Activated CD8-positive, alpha-beta memory T cell treated with anti-CD3 and anti-CD28 coated beads for 24 hours (primary cell): ENCODE results near the gene EHMT2.
"Not testable (repeated sequence)": the region's sequence is repeated elsewhere in the genome, so short reads cannot be mapped to it uniquely, and the experiment has no call there.

ENCODE experiments used
- DNase-seq: peaks from one replicate; pipeline ENCODE4 v3.0.0-alpha.2; 2020

Gene EHMT2

DNA sequence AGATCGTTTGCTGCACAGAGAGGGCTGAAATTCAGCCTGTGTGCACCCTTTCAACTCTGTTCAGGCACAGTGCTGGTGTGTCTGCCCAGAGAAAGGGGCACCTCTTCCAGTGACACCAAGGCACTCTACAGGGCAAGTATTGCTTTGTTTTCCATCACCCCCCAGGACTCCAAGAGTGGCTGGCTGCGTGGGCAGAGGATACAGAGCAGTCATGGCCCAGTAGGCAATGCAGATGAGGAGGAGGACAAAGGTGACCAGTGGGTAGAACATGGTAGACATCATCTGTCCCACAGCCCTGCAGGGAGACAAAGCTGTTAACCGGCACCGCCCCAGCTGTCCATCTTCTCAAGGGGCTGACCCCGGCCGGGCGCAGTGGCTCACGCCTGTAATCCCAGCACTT lies 28.2 kb downstream of the EHMT2 start:
- no peak for DNase-seq

GRCh38 chr6:31868658-31868971 lies 28.9 kb downstream of the EHMT2 start:
- not testable (repeated sequence) for DNase-seq

- DNase-seq = no peak
Measured at GRCh38 chr6:31865205-31866118, 32.0 kb downstream of the EHMT2 start.

DNA sequence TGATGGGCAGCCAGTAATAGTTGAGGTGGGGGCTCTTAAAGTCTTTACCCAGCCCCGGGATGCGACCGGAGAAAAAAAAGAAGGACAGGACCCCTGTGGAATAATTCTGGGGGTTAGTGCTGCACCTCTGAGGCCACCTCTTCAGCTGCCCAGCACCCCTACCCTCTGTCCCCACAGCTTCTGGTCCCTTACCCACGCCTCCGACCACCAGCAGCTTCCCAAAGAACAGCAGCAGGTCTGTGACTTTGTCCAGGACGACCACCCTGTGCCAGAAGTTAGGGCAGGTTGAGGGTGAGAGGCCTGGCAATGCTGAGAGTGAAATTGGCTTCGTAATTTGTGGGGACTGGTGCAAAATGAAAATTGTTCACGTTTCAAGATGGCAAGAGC lies 32.7 kb downstream of the EHMT2 start:
- no peak for DNase-seq

DNA sequence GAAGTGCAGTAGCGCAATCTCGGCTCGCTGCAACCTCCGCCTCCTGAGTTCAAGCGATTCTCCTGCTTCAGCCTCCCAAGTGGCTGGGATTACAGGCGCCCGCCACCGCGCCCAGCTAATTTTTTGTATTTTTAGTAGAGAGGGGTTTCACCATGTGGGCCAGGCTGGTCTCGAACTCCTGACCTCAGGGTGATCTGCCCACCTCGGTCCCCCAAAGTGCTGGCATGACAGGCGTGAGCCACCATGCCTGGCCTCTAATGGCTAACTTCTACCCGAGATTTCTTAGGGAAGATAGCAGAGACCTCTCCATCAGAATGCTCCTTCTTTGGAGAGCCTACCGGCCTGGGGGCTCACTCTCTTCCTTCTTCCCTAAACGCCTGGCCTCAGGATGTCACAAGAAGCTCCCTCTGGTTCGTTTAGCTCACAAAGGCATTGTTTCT lies 33.4 kb downstream of the EHMT2 start:
- DNase-seq = peak; percentile 70

GRCh38 chr6:31862344-31863235 lies 34.9 kb downstream of the EHMT2 start, which contains the start of gene NEU1:
Gene NEU1 (minus strand): TSS chr6:31862821. CDS start chr6:31862776, 45 bp downstream.
- DNase-seq = peak; percentile 97

GRCh38 chr6:31861919-31862343 lies 35.6 kb downstream of the EHMT2 start:
- no peak for DNase-seq

DNA sequence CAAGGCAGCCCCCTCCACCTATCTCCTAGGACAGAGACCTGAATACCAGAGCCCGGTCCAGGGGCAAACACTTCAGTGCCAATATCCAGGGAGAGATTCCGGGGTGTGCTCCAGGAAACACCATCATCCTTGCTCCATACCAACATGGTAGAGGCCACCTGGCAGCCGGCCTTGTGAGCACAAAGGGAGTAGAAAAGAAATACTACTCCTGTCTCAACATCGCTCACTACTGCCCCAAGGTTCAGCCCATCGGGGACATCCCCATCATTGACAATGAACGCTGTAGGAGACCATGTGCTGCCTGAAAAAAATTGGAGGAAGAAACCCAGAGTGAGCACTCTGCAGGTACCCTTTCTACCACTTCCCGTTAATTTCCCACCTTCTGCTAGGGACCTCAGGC lies 36.3 kb downstream of the EHMT2 start:
- no peak for DNase-seq

- no peak for DNase-seq
Measured at GRCh38 chr6:31860349-31860748, 37.1 kb downstream of the EHMT2 start.

- DNase-seq = no peak
Measured at GRCh38 chr6:31859923-31860322, 37.6 kb downstream of the EHMT2 start.

DNA sequence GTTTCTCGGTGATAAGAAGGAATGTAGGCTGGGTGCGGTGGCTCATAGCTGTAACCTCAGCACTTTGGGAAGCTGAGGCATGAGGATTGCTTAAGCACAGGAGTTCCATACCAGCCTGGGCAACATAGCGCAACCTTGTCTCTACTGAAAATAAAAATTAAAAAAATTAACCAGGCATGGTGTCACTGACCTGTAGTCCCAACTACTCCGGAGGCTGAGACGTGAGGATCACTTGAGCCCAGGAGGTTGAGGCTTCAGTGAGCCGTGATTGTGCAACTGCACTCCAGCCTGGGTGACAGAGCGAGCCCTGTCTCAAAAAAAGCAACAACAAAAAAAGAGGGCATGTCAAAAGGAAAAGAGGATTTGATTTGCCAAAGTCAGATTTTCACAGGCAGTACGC lies 38.8 kb downstream of the EHMT2 start:
- no peak for DNase-seq

GRCh38 chr6:31857774-31858173 lies 39.7 kb downstream of the EHMT2 start:
- DNase-seq = not testable (repeated sequence)

DNA sequence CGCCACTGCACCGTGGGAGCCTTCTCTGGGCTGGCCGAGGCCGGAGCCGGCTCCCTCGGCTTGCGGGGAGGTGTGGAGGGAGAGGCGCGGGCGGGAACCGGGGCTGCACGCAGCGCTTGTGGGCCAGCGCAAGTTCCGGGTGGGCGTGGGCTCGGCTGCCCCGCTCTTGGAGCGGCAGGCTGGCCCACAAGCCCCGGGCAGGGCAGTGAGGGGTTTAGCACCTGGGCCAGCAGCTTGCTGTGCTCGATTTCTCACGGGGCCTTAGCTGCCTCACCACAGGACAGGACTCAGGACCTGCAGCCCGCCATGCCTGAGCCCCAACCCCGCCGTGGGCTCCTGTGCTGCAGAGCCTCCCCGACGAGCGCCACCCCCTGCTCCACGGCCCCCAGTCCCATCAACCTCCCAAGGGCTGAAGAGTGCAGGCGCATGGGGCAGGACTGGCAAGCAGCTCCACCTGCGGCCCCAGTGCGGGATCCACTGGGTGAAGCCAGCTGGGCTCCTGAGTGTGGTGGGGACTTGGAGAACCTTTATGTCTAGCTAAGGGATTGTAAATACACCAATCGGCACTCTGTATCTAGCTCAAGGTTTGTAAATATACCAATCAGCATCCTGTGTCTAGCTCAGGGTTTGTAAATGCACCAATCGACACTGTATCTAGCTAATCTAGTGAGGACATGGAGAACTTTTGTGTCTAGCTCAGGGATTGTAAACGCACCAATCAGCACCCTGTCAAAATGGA lies 45.3 kb downstream of the EHMT2 start:
- not testable (repeated sequence) for DNase-seq

GRCh38 chr6:31851485-31851832 lies 46.0 kb downstream of the EHMT2 start:
- no peak for DNase-seq

DNA sequence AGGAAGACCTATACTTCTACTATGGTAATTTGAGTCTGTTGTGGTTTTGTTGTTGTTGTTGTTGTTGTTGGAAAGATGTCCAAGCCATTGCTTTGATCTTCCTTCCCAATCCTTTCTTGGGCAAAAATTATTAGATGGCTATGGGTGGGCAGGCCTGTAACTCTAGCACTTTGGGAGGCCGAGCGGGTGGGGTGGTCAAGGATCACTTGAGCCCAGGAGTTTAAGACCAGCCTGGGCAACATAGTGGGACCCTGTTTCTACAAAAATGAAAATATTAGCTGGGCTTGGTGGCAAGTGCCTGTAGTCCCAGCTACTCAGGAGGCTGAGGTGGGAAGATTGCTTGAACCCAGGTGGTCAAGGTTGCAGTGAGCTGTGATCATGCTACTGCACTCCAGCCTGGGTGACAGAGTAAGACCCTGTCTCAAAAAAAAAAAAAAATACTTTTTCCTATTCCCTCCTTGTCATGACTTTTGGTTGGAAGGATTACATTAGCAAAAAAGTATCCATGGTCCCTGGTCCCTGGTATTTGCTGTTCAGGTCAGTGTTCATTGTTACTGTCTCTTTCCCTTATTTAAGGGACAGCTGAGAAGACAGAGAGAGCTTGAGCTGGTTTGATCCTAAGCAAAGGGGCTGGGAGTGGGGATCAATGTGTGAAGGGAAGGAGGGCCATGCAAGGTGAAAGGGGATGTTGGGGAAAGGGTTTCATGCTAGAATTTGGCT lies 46.6 kb downstream of the EHMT2 start:
- no peak for DNase-seq

DNA sequence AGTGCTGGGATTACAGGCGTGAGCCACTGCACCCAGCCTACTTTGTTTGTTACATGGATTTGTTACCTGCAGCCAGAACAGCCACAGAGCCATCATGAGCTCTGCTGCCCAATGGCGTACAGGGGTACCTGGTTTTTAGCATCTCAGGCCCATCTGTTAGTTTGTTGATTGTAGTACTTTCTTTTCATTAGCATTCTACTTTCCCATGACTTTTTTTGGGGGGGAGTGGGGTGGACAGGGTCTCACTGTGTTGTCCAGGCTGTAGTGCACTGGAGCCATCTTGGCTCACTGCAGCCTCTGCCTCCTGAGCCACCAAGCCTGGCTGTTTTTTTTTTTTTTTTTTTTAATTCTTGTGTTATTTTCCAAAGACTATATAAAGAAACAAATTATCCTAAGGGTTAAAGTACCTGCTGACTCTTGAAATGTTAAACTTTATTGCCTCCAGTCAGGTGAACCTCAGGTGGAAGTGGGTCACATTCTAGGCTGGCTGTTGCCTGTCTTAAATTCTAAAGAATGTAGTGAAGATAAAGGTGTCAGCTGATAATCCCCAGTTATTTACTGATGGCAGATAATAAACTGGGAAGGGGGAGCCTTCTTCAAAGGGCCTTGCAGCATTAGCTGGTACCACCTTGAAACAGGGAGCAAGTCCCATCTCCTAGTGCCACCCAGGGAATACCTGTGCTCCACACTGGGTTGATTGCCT lies 50.1 kb downstream of the EHMT2 start:
- no peak for DNase-seq

GRCh38 chr6:31844507-31844906 lies 53.0 kb downstream of the EHMT2 start:
- no peak for DNase-seq

GRCh38 chr6:31842053-31842452 lies 55.4 kb downstream of the EHMT2 start:
- DNase-seq = peak; percentile 67

DNA sequence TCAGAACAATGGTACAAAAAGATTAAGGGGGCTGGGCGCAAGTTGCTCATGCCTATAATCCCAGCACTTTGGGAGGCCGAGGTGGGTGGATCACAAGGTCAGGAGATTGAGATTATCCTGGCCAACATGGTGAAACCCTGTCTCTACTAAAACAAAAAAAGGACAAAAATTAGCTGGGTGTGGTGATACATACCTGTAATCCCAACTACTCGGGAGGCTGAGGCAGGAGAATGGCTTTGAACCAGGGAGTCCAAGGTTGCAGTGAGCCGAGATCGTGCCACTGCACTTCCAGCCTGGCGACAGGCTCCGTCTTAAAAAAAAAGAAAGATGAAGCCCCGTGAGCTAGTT lies 57.7 kb downstream of the EHMT2 start:
- not testable (repeated sequence) for DNase-seq

- no peak for DNase-seq
Measured at GRCh38 chr6:31838968-31839367, 58.5 kb downstream of the EHMT2 start.

GRCh38 chr6:31838114-31838553 lies 59.4 kb downstream of the EHMT2 start:
- DNase-seq = not testable (repeated sequence)
